Endothelial cell of umbilical vein (primary cell): ENCODE results near the gene HADH. TPM values are rescaled to one million over a fixed set of nuclear protein-coding genes. Genes with fewer than 3 reads are reported as not detected.

Source experiments
- BruUV-seq: library from RNA; stranded (reverse); fragments of 400-500 nt; replicated peaks from 2 replicates; lab custom pipeline; 2021; lab: Mats Ljungman, UMichigan
- CTCF ChIA-PET: fragments of 300-600, 350-600 bp; sonication (Branson Sonifier 250); formaldehyde crosslinking; loops from one replicate; lab custom pipeline; 2021; ENCODE audit warnings: antibody characterized with exemption, inconsistent platforms; lab: Charles Lee
- POLR2A ChIA-PET: fragments of 300-600, 350-600 bp; sonication (Branson Sonifier 250); formaldehyde crosslinking; loops from one replicate; lab custom pipeline; 2021; ENCODE audit warnings: antibody characterized with exemption, inconsistent platforms; lab: Charles Lee
- DNase-seq: peaks from one replicate; pipeline ENCODE4 v3.0.0-alpha.2; 2011; ENCODE audit warnings: low read depth, low spot score
- FAIRE-seq: peaks from 2 replicates; lab custom pipeline; 2011; peaks lifted over from hg19 to GRCh38; lab: Jason Lieb, UNC
- H2AFZ ChIP-seq: 2 replicates; pipeline ENCODE4 v1.6.0; 2012; ENCODE audit warnings: low read depth, low read length, control low read depth, inconsistent platforms
- H3K27ac ChIP-seq: 2 replicates; pipeline ENCODE4 v1.5.1; 2011; ENCODE audit warnings: low read depth, mild to moderate bottlenecking, control low read depth, low read length, moderate library complexity; ENCODE audit not compliant: insufficient read depth
- H3K27me3 ChIP-seq, 2 experiments: 2 replicates each; pipeline versions ENCODE4 v1.6.0 to v1.6.1; 2011; ENCODE audit warnings: low read length in 2 of 2, mixed read lengths in 1 of 2; ENCODE audit not compliant: control insufficient read depth in 2 of 2, insufficient read depth in 2 of 2
- H3K36me3 ChIP-seq, 2 experiments: 2 replicates in 1 of 2; 3 replicates in 1 of 2; pipeline ENCODE4 v1.5.1; 2011; ENCODE audit warnings: low read length in 2 of 2, mild to moderate bottlenecking in 1 of 2, moderate library complexity in 1 of 2; ENCODE audit not compliant: control insufficient read depth in 2 of 2, insufficient read depth in 2 of 2; ENCODE audit errors: extremely low read depth in 1 of 2
- H3K4me1 ChIP-seq: 3 replicates; pipeline ENCODE4 v1.5.1; 2011; ENCODE audit warnings: mild to moderate bottlenecking, low read length; ENCODE audit not compliant: control insufficient read depth, insufficient read depth; ENCODE audit errors: extremely low read depth
- H3K4me2 ChIP-seq: 2 replicates; pipeline ENCODE4 v1.6.1; 2011; ENCODE audit warnings: low read length, control low read depth, mixed read lengths; ENCODE audit not compliant: insufficient read depth
- H3K4me3 ChIP-seq, 3 experiments: fragments of 200-600 bp in 1 of 3; sonication (generic), shearing (Covaris generic) in 1 of 3; replicated peaks in 1 of 3; 2 replicates each; pipeline ENCODE4 v1.5.1; 2011 to 2016; ENCODE audit warnings: control low read depth in 3 of 3, low read length in 3 of 3, mild to moderate bottlenecking in 2 of 3, inconsistent platforms in 1 of 3, low read depth in 1 of 3, moderate library complexity in 1 of 3; ENCODE audit not compliant: insufficient read depth in 1 of 3
- H3K79me2 ChIP-seq: 2 replicates; pipeline ENCODE4 v1.6.0; 2012; ENCODE audit warnings: low read length, inconsistent platforms; ENCODE audit not compliant: control insufficient read depth, insufficient read depth
- H3K9ac ChIP-seq: replicated peaks from 2 replicates; pipeline ENCODE3; 2011; ENCODE audit warnings: low read length, control low read depth; ENCODE audit not compliant: insufficient read depth; ENCODE audit errors: extremely low read depth
- H3K9me1 ChIP-seq: replicated peaks from 3 replicates; pipeline ENCODE4 v1.6.0; 2011; ENCODE audit warnings: mild to moderate bottlenecking, low read length; ENCODE audit not compliant: control insufficient read depth, insufficient read depth; ENCODE audit errors: extremely low read depth
- H3K9me3 ChIP-seq: replicated peaks from 2 replicates; pipeline ENCODE4 v1.5.1; 2012; ENCODE audit warnings: low read length, inconsistent platforms; ENCODE audit not compliant: control insufficient read depth, insufficient read depth
- H4K20me1 ChIP-seq: replicated peaks from 2 replicates; pipeline ENCODE3; 2011; ENCODE audit warnings: mild to moderate bottlenecking, low read length; ENCODE audit not compliant: control insufficient read depth, insufficient read depth; ENCODE audit errors: extremely low read depth
- EZH2 ChIP-seq: IDR thresholded peaks from 2 replicates; pipeline ENCODE4 v1.6.1; 2012; ENCODE audit warnings: borderline replicate concordance, low read depth, mild to moderate bottlenecking, moderate library complexity, low read length, inconsistent platforms; ENCODE audit not compliant: severe bottlenecking
- FOS ChIP-seq: IDR thresholded peaks from 2 replicates; pipeline ENCODE4 v1.6.1; 2011; ENCODE audit warnings: mild to moderate bottlenecking, low read length, moderate library complexity, borderline replicate concordance; ENCODE audit not compliant: insufficient read depth
- GATA2 ChIP-seq: IDR thresholded peaks from 2 replicates; pipeline ENCODE4 v1.7.0; 2011; ENCODE audit warnings: low read depth, mild to moderate bottlenecking, moderate library complexity, mixed read lengths, low read length; ENCODE audit not compliant: insufficient read length, insufficient read depth
- JUN ChIP-seq: IDR thresholded peaks from 2 replicates; pipeline ENCODE4 v1.6.1; 2011; ENCODE audit warnings: borderline replicate concordance, low read depth; ENCODE audit not compliant: insufficient read length, insufficient read depth
- MYC ChIP-seq: IDR thresholded peaks from one replicate; pipeline ENCODE4 v1.6.1; 2011; ENCODE audit warnings: mild to moderate bottlenecking, low read depth, low read length
- POLR2A ChIP-seq: IDR thresholded peaks from 2 replicates; pipeline ENCODE4 v1.6.1; 2012; ENCODE audit warnings: low read depth, mild to moderate bottlenecking, control low read depth, low read length
- dilution Hi-C: fragments of 300-500 bp; cut with MboI; formaldehyde crosslinking; loops from one replicate; pipeline ENCODE4 v1.15.0; 2019; ENCODE audit warnings: low sequenced_read_pairs; ENCODE audit not compliant: extremely low pct_ligation_motif_present
- intact Hi-C: fragments of 100-400 bp; cut with micrococcal nuclease; formaldehyde crosslinking; loops from one replicate; pipeline ENCODE4 v1.10.0; 2022
- polyA plus RNA-seq, 4 experiments: library from polyadenylated mRNA; depleted of rRNA in 3 of 4; stranded (reverse) in 3 of 4; unstranded in 1 of 4; fragments of >200 nt; gene quantifications; 2 replicates each; pipeline versions ENCODE4 v1.2.1 to v1.2.3, GENCODE V29; 2011 to 2012; ENCODE audit warnings: missing spikeins in 1 of 4
- total RNA-seq: library from RNA; stranded (reverse); gene quantifications from 2 replicates; pipeline ENCODE4 v1.2.3, GENCODE V29; 2021
- TF ChIP-seq, protein P1 (sequence below), 2 donors: IDR thresholded peaks; 1 replicate in 1 of 2; 2 replicates in 1 of 2; pipeline ENCODE4 v1.5.1; 2011; ENCODE audit warnings: low read length in 2 of 2, mild to moderate bottlenecking in 2 of 2, moderate library complexity in 2 of 2, control low read depth in 1 of 2, inconsistent platforms in 1 of 2, low read depth in 1 of 2; ENCODE audit not compliant: insufficient read depth in 1 of 2; ENCODE audit errors: extremely low read depth in 1 of 2
- TF ChIP-seq, protein P2 (sequence below): IDR thresholded peaks from 2 replicates; pipeline ENCODE4 v1.6.1; 2011; ENCODE audit not compliant: insufficient read depth, insufficient read length

HADH gene
- total and polyA plus RNA-seq, 2 donors (not counting 3 experiments of a cell fraction or from before 2014, with no cell fraction given) = 19.2 to 20.3 TPM

- H3K79me2 ChIP-seq = no peaks in the 10 kb centered on the region
- no peak overlapping the region for H3K9ac ChIP-seq
- peaks cover 3 to 4% of the 10 kb centered on the region in 2 experiments for H3K27me3 ChIP-seq
- H3K36me3 ChIP-seq = no peaks in the 10 kb centered on the region
- intact Hi-C loops (no loop called here), dilution Hi-C loops (no loop called here)
- no TSS peak for BruUV-seq
- no peak for TF ChIP-seq EZH2
- TF ChIP-seq, protein P1, sequence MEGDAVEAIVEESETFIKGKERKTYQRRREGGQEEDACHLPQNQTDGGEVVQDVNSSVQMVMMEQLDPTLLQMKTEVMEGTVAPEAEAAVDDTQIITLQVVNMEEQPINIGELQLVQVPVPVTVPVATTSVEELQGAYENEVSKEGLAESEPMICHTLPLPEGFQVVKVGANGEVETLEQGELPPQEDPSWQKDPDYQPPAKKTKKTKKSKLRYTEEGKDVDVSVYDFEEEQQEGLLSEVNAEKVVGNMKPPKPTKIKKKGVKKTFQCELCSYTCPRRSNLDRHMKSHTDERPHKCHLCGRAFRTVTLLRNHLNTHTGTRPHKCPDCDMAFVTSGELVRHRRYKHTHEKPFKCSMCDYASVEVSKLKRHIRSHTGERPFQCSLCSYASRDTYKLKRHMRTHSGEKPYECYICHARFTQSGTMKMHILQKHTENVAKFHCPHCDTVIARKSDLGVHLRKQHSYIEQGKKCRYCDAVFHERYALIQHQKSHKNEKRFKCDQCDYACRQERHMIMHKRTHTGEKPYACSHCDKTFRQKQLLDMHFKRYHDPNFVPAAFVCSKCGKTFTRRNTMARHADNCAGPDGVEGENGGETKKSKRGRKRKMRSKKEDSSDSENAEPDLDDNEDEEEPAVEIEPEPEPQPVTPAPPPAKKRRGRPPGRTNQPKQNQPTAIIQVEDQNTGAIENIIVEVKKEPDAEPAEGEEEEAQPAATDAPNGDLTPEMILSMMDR (IDR thresholded peaks at IDR 0.05; ENCODE audit: extremely low read depth in 1 of 2, insufficient read depth in 1 of 2, low read depth in 1 of 2, low read length in 2 of 2) = no peak
- TF ChIP-seq JUN = no peak
- TF ChIP-seq FOS = no peak
- no peak for TF ChIP-seq POLR2A
- no peak for TF ChIP-seq GATA2
- TF ChIP-seq MYC = no peak
- TF ChIP-seq, protein P2, sequence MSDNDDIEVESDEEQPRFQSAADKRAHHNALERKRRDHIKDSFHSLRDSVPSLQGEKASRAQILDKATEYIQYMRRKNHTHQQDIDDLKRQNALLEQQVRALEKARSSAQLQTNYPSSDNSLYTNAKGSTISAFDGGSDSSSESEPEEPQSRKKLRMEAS = no peak
- DNase-seq = no peak
- no peak overlapping the region for H3K27ac ChIP-seq
- H3K4me3 ChIP-seq = no peak overlapping the region
- no peaks in the 10 kb centered on the region for H4K20me1 ChIP-seq
- CTCF ChIA-PET = interaction anchor here (1.0 to 1.2 kb wide), 2 partner anchors 10 to 21 kb away, joined by 4 read pairs; no protein-coding TSS in a partner anchor
- H3K4me1 ChIP-seq = no peaks in the 10 kb centered on the region
- no peak overlapping the region for H3K4me2 ChIP-seq
- no peak for FAIRE-seq
- H3K9me3 ChIP-seq = no peaks in the 10 kb centered on the region
- POLR2A ChIA-PET = no interaction called here
- no peak overlapping the region for H2AFZ ChIP-seq
- no peaks in the 10 kb centered on the region for H3K9me1 ChIP-seq
Observed at GRCh38 chr4:108054025-108054638, 64.4 kb downstream of the HADH start.
